D721Med (cell line): ENCODE measurements around the gene ADAM29.
"Not testable (repeated sequence)": the region's sequence is repeated elsewhere in the genome, so short reads cannot be mapped to it uniquely, and the experiment has no call there.

Source experiments
- DNase-seq: peaks from one replicate; pipeline ENCODE4 v3.0.0; 2011; ENCODE audit warnings: low spot score; ENCODE audit not compliant: insufficient read length
- FAIRE-seq: peaks from 2 replicates; lab custom pipeline; 2011; peaks lifted over from hg19 to GRCh38; lab: Jason Lieb, UNC
- CTCF ChIP-seq: IDR thresholded peaks from 2 replicates; pipeline ENCODE4 v1.5.1; 2012; ENCODE audit warnings: mild to moderate bottlenecking, control low read depth; ENCODE audit not compliant: insufficient read depth; ENCODE audit errors: missing control alignments

The ADAM29 gene

DNA sequence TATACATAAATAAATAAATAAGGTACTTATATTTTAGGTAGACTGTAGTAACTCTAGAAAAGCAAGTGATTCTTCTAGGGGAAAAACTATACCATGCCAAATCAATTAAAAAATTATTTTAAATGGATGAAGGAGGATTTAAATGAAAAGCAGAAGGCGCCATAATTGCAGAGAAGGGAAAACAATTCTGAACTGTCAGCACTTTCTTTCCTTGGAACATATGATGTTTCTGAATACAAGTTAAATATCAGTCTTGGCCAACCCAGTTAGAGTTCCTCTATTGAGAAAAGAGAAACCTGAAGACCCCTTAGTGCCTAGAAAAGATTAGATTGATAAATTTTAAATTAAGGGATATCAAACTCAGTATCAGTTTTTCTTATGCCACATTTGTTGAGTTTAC, 75.8 kb downstream of the ADAM29 start:
- FAIRE-seq (no peak), DNase-seq (no peak)
- TF ChIP-seq CTCF = no peak

GRCh38 chr4:174996079-174996478, 77.9 kb downstream of the ADAM29 start:
- TF ChIP-seq CTCF = no peak
- DNase-seq = no peak
- no peak for FAIRE-seq

- FAIRE-seq (no peak), DNase-seq (no peak)
These were observed 81.2 kb downstream of the ADAM29 start for GRCh38 chr4:174999407-174999806.

DNA sequence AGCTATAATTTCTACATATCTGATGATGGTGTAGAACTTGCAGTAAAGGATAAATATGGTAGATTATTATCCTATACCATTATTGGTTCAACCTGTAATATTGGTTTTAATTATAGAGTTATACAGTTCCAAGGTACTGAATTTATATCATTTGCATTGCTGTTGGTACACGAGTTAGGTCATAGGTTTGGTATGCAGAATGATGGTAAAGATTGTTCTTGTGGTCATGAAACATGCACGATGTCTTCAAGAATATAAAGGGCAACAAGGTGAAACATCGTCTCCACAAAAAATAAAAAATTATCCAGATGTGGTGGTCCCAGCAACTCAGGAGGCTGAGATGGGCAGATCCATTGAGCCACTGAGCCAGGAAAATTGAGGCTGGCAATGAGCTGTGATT, 99.6 kb downstream of the ADAM29 start:
- DNase-seq (no peak), FAIRE-seq (no peak)
- TF ChIP-seq CTCF = no peak

More at GRCh38 chr4:174999407-174999806, 81.2 kb downstream of the ADAM29 start:
- no peak for TF ChIP-seq CTCF

- FAIRE-seq, DNase-seq: not testable (repeated sequence)
These were observed 101.3 kb downstream of the ADAM29 start for GRCh38 chr4:175019447-175019846.
